ENCODE data around the gene ZNF662. TPM values are rescaled to one million over a fixed set of nuclear protein-coding genes. Genes with fewer than 3 reads are reported as not detected.

The ZNF662 gene
- total RNA-seq, 1 experiment from 2014 or later: not detected

GRCh38 chr3:42892169-42892568, 13.8 kb upstream of the ZNF662 start:
- no TSS peak for BruUV-seq (replicated peaks)
- POLR2A ChIA-PET (ENCODE audit: low non-redundant PET): no interaction called here

GRCh38 chr3:42892807-42893206, 13.1 kb upstream of the ZNF662 start:
- CTCF ChIA-PET: no interaction called here
- intact Hi-C loops (cut with micrococcal nuclease; ENCODE audit: unreplicated experiment): no loop called here
- H3K4me3 ChIP-seq (ENCODE audit: low read depth, low read length, poor library complexity, severe bottlenecking): no peak overlapping the region
- no peaks in the 10 kb centered on the region for H3K4me1 ChIP-seq (ENCODE audit: insufficient read depth, low read length, poor library complexity, severe bottlenecking)
- no peaks in the 10 kb centered on the region for H3K36me3 ChIP-seq (ENCODE audit: insufficient read depth, low read length, poor library complexity, severe bottlenecking)
- H3K27me3 ChIP-seq (replicated peaks; ENCODE audit: insufficient read depth, low read depth, low read length, poor library complexity): no peaks in the 10 kb centered on the region
- POLR2A ChIA-PET (ENCODE audit: low non-redundant PET): no interaction called here
- no peak for TF ChIP-seq EZH2 (IDR thresholded peaks at IDR 0.05; ENCODE audit: borderline replicate concordance, low read depth, low read length, poor library complexity, severe bottlenecking)
- TF ChIP-seq CTCF (conservative IDR thresholded peaks at IDR 0.05; ENCODE audit: low read depth, low read length): no peak
- no peaks in the 10 kb centered on the region for H3K9me3 ChIP-seq (ENCODE audit: low read depth, low read length, poor library complexity, severe bottlenecking)
- no TSS peak for BruUV-seq (replicated peaks)
- no peak for DNase-seq (ENCODE audit: low spot score)
- no peak overlapping the region for H3K27ac ChIP-seq (ENCODE audit: low read depth, low read length, poor library complexity, severe bottlenecking)

More at GRCh38 chr3:42892169-42892568, 13.8 kb upstream of the ZNF662 start:
- TF ChIP-seq CTCF (conservative IDR thresholded peaks at IDR 0.05; ENCODE audit: low read depth, low read length): no peak
- TF ChIP-seq EZH2 (IDR thresholded peaks at IDR 0.05; ENCODE audit: borderline replicate concordance, low read depth, low read length, poor library complexity, severe bottlenecking): no peak
- H3K4me3 ChIP-seq (ENCODE audit: low read depth, low read length, poor library complexity, severe bottlenecking): no peak overlapping the region
- H3K9me3 ChIP-seq (ENCODE audit: low read depth, low read length, poor library complexity, severe bottlenecking): no peaks in the 10 kb centered on the region
- H3K27ac ChIP-seq (ENCODE audit: low read depth, low read length, poor library complexity, severe bottlenecking): no peak overlapping the region
- H3K36me3 ChIP-seq (ENCODE audit: insufficient read depth, low read length, poor library complexity, severe bottlenecking): no peaks in the 10 kb centered on the region
- H3K27me3 ChIP-seq (replicated peaks; ENCODE audit: insufficient read depth, low read depth, low read length, poor library complexity): no peaks in the 10 kb centered on the region
- CTCF ChIA-PET: no interaction called here
- intact Hi-C loops (cut with micrococcal nuclease; ENCODE audit: unreplicated experiment): no loop called here
- H3K4me1 ChIP-seq (ENCODE audit: insufficient read depth, low read length, poor library complexity, severe bottlenecking): no peaks in the 10 kb centered on the region
- DNase-seq (ENCODE audit: low spot score): no peak

GRCh38 chr3:42894698-42895579, 11.0 kb upstream of the ZNF662 start:
- Histone ChIP-seq H3K4me1 (ENCODE audit: insufficient read depth, low read length, poor library complexity, severe bottlenecking) (no peaks in the 10 kb centered on the region), H3K9me3 (ENCODE audit: low read depth, low read length, poor library complexity, severe bottlenecking) (no peaks in the 10 kb centered on the region), H3K4me3 (ENCODE audit: low read depth, low read length, poor library complexity, severe bottlenecking) (no peak overlapping the region), H3K27ac (ENCODE audit: low read depth, low read length, poor library complexity, severe bottlenecking) (no peak overlapping the region), H3K27me3 (replicated peaks; ENCODE audit: insufficient read depth, low read depth, low read length, poor library complexity) (no peaks in the 10 kb centered on the region), H3K36me3 (ENCODE audit: insufficient read depth, low read length, poor library complexity, severe bottlenecking) (no peaks in the 10 kb centered on the region)
- CTCF ChIA-PET: no interaction called here
- no peak for DNase-seq (ENCODE audit: low spot score)
- intact Hi-C loops (cut with micrococcal nuclease; ENCODE audit: unreplicated experiment): no loop called here
- no TSS peak for BruUV-seq (replicated peaks)
- no peak for TF ChIP-seq CTCF (conservative IDR thresholded peaks at IDR 0.05; ENCODE audit: low read depth, low read length)
- TF ChIP-seq EZH2 (IDR thresholded peaks at IDR 0.05; ENCODE audit: borderline replicate concordance, low read depth, low read length, poor library complexity, severe bottlenecking): no peak
- POLR2A ChIA-PET (ENCODE audit: low non-redundant PET): no interaction called here

Measured in A673 (cell line).